Chondrocyte (in vitro differentiated cells): Measurements from ENCODE around the gene PRELP. TPM values are rescaled to one million over a fixed set of nuclear protein-coding genes. Genes with fewer than 3 reads are reported as not detected.

Source experiments
- DNase-seq: peaks from one replicate; pipeline ENCODE4 v3.0.0; 2021; ENCODE audit warnings: mixed read lengths, low spot score
- H3K27ac Mint-ChIP-seq: one replicate; pipeline ENCODE4 v1.8.0; 2021; ENCODE audit warnings: mild to moderate bottlenecking, moderate library complexity, mixed read lengths; ENCODE audit not compliant: unreplicated experiment
- H3K27me3 Mint-ChIP-seq: 2 replicates; pipeline ENCODE4 v1.8.0; 2021; ENCODE audit warnings: low read depth, mixed read lengths
- H3K36me3 Mint-ChIP-seq: 2 replicates; pipeline ENCODE4 v1.8.0; 2021; ENCODE audit warnings: low read depth, mixed read lengths
- H3K4me1 Mint-ChIP-seq: 2 replicates; pipeline ENCODE4 v1.8.0; 2021; ENCODE audit warnings: low read depth, mild to moderate bottlenecking, mixed read lengths
- H3K4me3 Mint-ChIP-seq: one replicate; pipeline ENCODE4 v1.8.0; 2021; ENCODE audit warnings: mild to moderate bottlenecking, moderate library complexity, mixed read lengths; ENCODE audit not compliant: unreplicated experiment
- H3K9me3 Mint-ChIP-seq: 2 replicates; pipeline ENCODE4 v1.8.0; 2021; ENCODE audit warnings: low read depth, mixed read lengths
- total RNA-seq: library from RNA; stranded (reverse); gene quantifications from 3 replicates; pipeline ENCODE4 v1.2.1, GENCODE V29; 2021
- TF ChIP-seq, protein P1 (sequence below): fragments of 200-600 bp; sonication (generic); IDR thresholded peaks from 2 replicates; pipeline ENCODE4 v1.5.0; 2021; ENCODE audit warnings: antibody characterized with exemption, mild to moderate bottlenecking, moderate library complexity

The PRELP gene
- total RNA-seq, 1 donor from 2014 or later = 33.7 TPM

DNA sequence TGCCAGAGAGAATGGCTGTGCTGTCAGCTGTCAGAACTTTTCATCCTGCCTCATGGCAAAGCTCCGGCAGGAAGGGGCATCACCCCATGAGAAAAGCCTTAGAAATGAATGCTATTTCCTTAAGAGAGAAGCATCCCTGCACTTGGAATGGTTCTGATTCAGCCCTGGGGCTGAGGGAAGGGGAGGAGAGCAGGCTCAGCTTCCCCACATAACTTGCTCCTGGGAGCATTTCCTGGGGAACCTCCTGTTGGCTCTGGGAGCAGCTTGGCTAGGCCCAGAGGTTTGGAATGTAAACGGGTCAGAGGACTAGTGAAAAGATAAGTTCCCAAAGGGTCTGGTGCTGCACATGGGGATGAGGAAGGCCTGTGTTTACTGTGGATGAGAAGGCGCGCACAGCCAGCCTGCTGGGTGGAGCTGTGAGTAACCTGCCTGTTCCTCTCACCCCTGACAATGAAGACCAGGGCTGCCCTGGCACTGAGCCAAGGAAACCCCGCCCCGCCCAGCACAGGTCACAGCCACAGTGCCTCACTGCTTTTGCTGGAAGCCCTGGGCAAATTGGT, 5.0 kb downstream of the PRELP start:
- Mint-ChIP-seq H3K27ac (peak overlapping the region; percentile 88), H3K36me3 (peaks cover 9% of the 10 kb centered on the region), H3K9me3 (no peaks in the 10 kb centered on the region), H3K27me3 (no peaks in the 10 kb centered on the region), H3K4me1 (peaks cover 61% of the 10 kb centered on the region), H3K4me3 (peak overlapping the region; percentile 38)
- DNase-seq = no peak
- TF ChIP-seq, protein P1, sequence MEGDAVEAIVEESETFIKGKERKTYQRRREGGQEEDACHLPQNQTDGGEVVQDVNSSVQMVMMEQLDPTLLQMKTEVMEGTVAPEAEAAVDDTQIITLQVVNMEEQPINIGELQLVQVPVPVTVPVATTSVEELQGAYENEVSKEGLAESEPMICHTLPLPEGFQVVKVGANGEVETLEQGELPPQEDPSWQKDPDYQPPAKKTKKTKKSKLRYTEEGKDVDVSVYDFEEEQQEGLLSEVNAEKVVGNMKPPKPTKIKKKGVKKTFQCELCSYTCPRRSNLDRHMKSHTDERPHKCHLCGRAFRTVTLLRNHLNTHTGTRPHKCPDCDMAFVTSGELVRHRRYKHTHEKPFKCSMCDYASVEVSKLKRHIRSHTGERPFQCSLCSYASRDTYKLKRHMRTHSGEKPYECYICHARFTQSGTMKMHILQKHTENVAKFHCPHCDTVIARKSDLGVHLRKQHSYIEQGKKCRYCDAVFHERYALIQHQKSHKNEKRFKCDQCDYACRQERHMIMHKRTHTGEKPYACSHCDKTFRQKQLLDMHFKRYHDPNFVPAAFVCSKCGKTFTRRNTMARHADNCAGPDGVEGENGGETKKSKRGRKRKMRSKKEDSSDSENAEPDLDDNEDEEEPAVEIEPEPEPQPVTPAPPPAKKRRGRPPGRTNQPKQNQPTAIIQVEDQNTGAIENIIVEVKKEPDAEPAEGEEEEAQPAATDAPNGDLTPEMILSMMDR = no peak

DNA sequence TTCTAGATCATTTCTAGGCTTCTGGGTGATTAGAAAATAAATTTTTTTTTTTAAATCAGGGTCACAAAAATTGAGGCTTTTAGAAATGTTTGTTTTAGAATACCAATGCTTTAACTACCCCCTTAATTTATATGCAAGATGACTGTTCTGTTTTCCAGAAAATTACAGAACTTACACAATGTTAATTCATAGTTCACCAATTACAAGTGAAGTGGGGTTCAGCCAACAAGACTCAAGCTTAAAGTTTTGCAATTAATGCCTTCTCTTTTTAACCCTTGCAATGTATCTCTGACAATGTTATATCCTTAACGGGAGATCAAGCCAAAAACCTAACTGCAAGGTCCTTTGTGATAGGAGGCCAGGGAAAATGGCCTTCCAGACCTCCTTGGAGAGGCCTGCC, 5.6 kb downstream of the PRELP start:
- H3K27ac Mint-ChIP-seq = peak overlapping the region; percentile 88
- H3K4me1 Mint-ChIP-seq = peaks cover 56% of the 10 kb centered on the region
- H3K36me3 Mint-ChIP-seq = peaks cover 9% of the 10 kb centered on the region
- TF ChIP-seq, protein P1 = no peak
- H3K27me3 Mint-ChIP-seq = no peaks in the 10 kb centered on the region
- no peak overlapping the region for H3K4me3 Mint-ChIP-seq
- DNase-seq = no peak
- H3K9me3 Mint-ChIP-seq = no peaks in the 10 kb centered on the region

- peaks cover 13% of the 10 kb centered on the region for H3K36me3 Mint-ChIP-seq
- peak overlapping the region; percentile 67 for H3K4me3 Mint-ChIP-seq
- no peaks in the 10 kb centered on the region for H3K9me3 Mint-ChIP-seq
- TF ChIP-seq, protein P1 = no peak
- H3K27me3 Mint-ChIP-seq = peaks cover 4% of the 10 kb centered on the region
- H3K4me1 Mint-ChIP-seq = peaks cover 9% of the 10 kb centered on the region
- H3K27ac Mint-ChIP-seq = peak overlapping the region; percentile 77
- DNase-seq = no peak
Observed at GRCh38 chr1:203486618-203487370, 11.2 kb downstream of the PRELP start.

DNA sequence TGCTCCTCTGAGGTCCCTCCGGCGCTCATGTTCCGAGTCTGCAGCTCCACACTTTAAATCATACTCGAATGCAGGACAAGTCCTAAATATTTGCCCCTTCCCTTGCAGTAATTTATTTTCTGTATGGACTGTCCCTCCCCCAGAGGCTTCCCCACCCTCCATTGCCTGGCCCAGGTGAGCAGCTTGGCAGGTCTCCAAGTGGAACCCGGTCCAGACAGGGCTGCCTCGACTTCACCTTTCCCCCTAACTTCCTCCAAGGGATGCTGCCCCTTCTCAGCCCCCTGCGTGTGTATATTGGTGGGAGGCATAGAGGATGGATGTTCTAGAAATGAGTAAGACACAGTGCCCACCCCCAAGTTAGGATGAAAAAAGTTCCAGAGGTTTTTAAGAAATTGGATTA, 12.9 kb downstream of the PRELP start:
- no peaks in the 10 kb centered on the region for H3K9me3 Mint-ChIP-seq
- H3K4me3 Mint-ChIP-seq = no peak overlapping the region
- H3K4me1 Mint-ChIP-seq = peaks cover 9% of the 10 kb centered on the region
- TF ChIP-seq, protein P1 = no peak
- DNase-seq = no peak
- peaks cover 10% of the 10 kb centered on the region for H3K36me3 Mint-ChIP-seq
- no peak overlapping the region for H3K27ac Mint-ChIP-seq
- H3K27me3 Mint-ChIP-seq = peaks cover 7% of the 10 kb centered on the region

DNA sequence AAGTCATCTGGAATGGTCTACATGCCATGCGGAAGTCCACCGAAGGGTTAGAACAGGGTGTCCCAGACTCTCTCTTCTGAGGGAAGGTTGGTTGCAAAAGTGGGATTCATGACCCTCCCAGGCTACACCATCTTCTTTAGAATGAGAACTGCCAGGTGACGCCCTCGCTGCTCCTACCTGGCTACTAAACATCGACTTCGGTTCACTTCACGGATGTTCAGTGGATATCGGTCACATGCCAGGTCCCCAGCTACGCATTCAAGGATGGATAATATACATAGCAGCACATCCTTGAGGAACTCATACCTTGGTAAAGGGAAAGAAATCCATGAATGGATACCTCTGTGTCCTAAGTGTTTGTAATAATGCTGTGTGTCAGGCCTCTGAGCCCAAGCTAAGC, 15.0 kb downstream of the PRELP start:
- peaks cover 9% of the 10 kb centered on the region for H3K4me1 Mint-ChIP-seq
- no peak overlapping the region for H3K4me3 Mint-ChIP-seq
- peaks cover 4% of the 10 kb centered on the region for H3K36me3 Mint-ChIP-seq
- no peak overlapping the region for H3K27ac Mint-ChIP-seq
- H3K27me3 Mint-ChIP-seq = peaks cover 7% of the 10 kb centered on the region
- TF ChIP-seq, protein P1 = no peak
- H3K9me3 Mint-ChIP-seq = no peaks in the 10 kb centered on the region
- DNase-seq = no peak
